Gastroesophageal sphincter (tissue), 4 donors: ENCODE measurements around the gene TMEM169. TPM values are rescaled to one million over a fixed set of nuclear protein-coding genes. Genes with fewer than 3 reads are reported as not detected.

ENCODE experiments used
- ATAC-seq: fragments of 150-250 bp; one replicate; pipeline ENCODE4 v1.9.1; 2016; ENCODE audit warnings: mild to moderate bottlenecking, moderate library complexity
- H3K27ac ChIP-seq, 4 donors: fragments of 200-600 bp; sonication (generic) in 3 of 4; 1 replicate in 3 of 4; 2 replicates in 1 of 4; pipeline ENCODE4 v1.5.1; 2016 to 2019
- H3K27me3 ChIP-seq: fragments of 200-600 bp; sonication (generic); one replicate; pipeline ENCODE4 v1.5.1; 2019
- H3K36me3 ChIP-seq, 2 donors: fragments of 200-600 bp; sonication (generic); one replicate each; pipeline ENCODE4 v1.5.1; 2019; ENCODE audit warnings: control low read depth in 1 of 2
- H3K4me1 ChIP-seq, 3 donors: fragments of 200-600 bp; sonication (generic); 1 replicate in 2 of 3; 2 replicates in 1 of 3; pipeline ENCODE4 v1.5.1; 2016 to 2019; ENCODE audit warnings: control low read depth in 2 of 3
- H3K4me3 ChIP-seq, 2 donors: fragments of 200-600 bp; sonication (generic); one replicate each; pipeline ENCODE4 v1.5.1; 2019; ENCODE audit warnings: mild to moderate bottlenecking in 1 of 2, moderate library complexity in 1 of 2
- H3K9me3 ChIP-seq, 3 donors: fragments of 200-600 bp; sonication (generic); one replicate each; pipeline ENCODE4 v1.5.1; 2017 to 2019; ENCODE audit warnings: control low read depth in 2 of 3
- CTCF ChIP-seq, 4 experiments: fragments of 200-600 bp in 2 of 4; fragments of 450-650 bp in 2 of 4; sonication (generic) in 1 of 4; IDR thresholded peaks; one replicate each; pipeline ENCODE4 v1.5.1; 2017 to 2019; ENCODE audit warnings: antibody characterized with exemption in 4 of 4, mild to moderate bottlenecking in 2 of 4, moderate library complexity in 2 of 4
- EP300 ChIP-seq: sonication (generic); formaldehyde crosslinking; IDR thresholded peaks from one replicate; pipeline ENCODE4 v1.6.1; 2017; ENCODE audit warnings: antibody characterized with exemption, mild to moderate bottlenecking
- POLR2A ChIP-seq, 2 donors: fragments of 450-650 bp; IDR thresholded peaks; one replicate each; pipeline ENCODE4 v1.6.1; 2017; ENCODE audit warnings: antibody characterized with exemption in 2 of 2, mild to moderate bottlenecking in 2 of 2, moderate library complexity in 1 of 2
- POLR2AphosphoS5 ChIP-seq: sonication (generic); formaldehyde crosslinking; IDR thresholded peaks from one replicate; pipeline ENCODE4 v1.6.1; 2017; ENCODE audit warnings: antibody characterized with exemption
- WGBS, 2 donors: methylation state at CpG; one replicate each; pipeline ENCODE4 v1.1.5; 2018; ENCODE audit warnings: low coverage in 1 of 2; 5-methylcytosine and 5-hydroxymethylcytosine counted together
- total RNA-seq, 4 donors: library from RNA; depleted of rRNA; stranded (reverse); fragments of >200 nt; gene quantifications; one replicate each; pipeline ENCODE4 v1.1.0, GENCODE V29; 2016

The TMEM169 gene
- total RNA-seq, 4 donors from 2014 or later, result 0.67 to 3.1 (median 0.78) TPM; not detected in 1

- H3K4me3 ChIP-seq, result no peak overlapping the region
- no peaks in the 10 kb centered on the region for H3K4me1 ChIP-seq
- H3K36me3 ChIP-seq, result peaks cover 0 to 43% of the 10 kb centered on the region in 2 donors
- TF ChIP-seq CTCF (IDR thresholded peaks at IDR 0.05) (no peak), POLR2A (IDR thresholded peaks at IDR 0.05) (no peak)
- H3K9me3 ChIP-seq, result no peaks in the 10 kb centered on the region
- no peak overlapping the region for H3K27ac ChIP-seq
- no peak for ATAC-seq
- WGBS, 2 donors, result 88 to 100% methylated on average over 2 of the region's 2 CpGs
- H3K27me3 ChIP-seq, result no peaks in the 10 kb centered on the region
Measured at GRCh38 chr2:216049452-216049851, 32.3 kb upstream of the TMEM169 start.

- Histone ChIP-seq H3K4me3 (no peak overlapping the region), H3K4me1 (no peaks in the 10 kb centered on the region), H3K36me3 (peaks cover 0 to 34% of the 10 kb centered on the region in 2 donors), H3K27me3 (no peaks in the 10 kb centered on the region), H3K27ac (no peak overlapping the region), H3K9me3 (no peaks in the 10 kb centered on the region)
- TF ChIP-seq POLR2A (IDR thresholded peaks at IDR 0.05), result no peak
- TF ChIP-seq CTCF (IDR thresholded peaks at IDR 0.05), result no peak
- no peak for TF ChIP-seq EP300
- no peak for TF ChIP-seq POLR2AphosphoS5
- WGBS, 2 donors, result 85 to 91% methylated on average over 3 of the region's 3 CpGs
- ATAC-seq, result no peak
Measured at GRCh38 chr2:216051350-216051749, 30.4 kb upstream of the TMEM169 start.

GRCh38 chr2:216052420-216052819 lies 29.3 kb upstream of the TMEM169 start:
- peaks cover 0 to 25% of the 10 kb centered on the region in 2 donors for H3K36me3 ChIP-seq
- 94 to 100% methylated on average over 2 of the region's 2 CpGs for WGBS, 2 donors

GRCh38 chr2:216055680-216056079 lies 26.0 kb upstream of the TMEM169 start:
- Histone ChIP-seq H3K36me3 (peaks cover 0 to 25% of the 10 kb centered on the region in 2 donors), H3K4me3 (no peak overlapping the region), H3K4me1 (no peaks in the 10 kb centered on the region), H3K9me3 (no peaks in the 10 kb centered on the region), H3K27me3 (no peaks in the 10 kb centered on the region), H3K27ac (no peak overlapping the region)
- no peak for TF ChIP-seq POLR2AphosphoS5
- TF ChIP-seq POLR2A (IDR thresholded peaks at IDR 0.05), result no peak
- no peak for TF ChIP-seq CTCF (IDR thresholded peaks at IDR 0.05)
- no peak for TF ChIP-seq EP300
- ATAC-seq, result no peak
- WGBS, 2 donors, result 88 to 93% methylated on average over 4 of the region's 4 CpGs

More at GRCh38 chr2:216052420-216052819, 29.3 kb upstream of the TMEM169 start:
- Histone ChIP-seq H3K27me3 (no peaks in the 10 kb centered on the region), H3K9me3 (no peaks in the 10 kb centered on the region), H3K4me3 (no peak overlapping the region), H3K27ac (no peak overlapping the region), H3K4me1 (no peaks in the 10 kb centered on the region)
- no peak for ATAC-seq
- TF ChIP-seq EP300 (no peak), POLR2AphosphoS5 (no peak), POLR2A (IDR thresholded peaks at IDR 0.05) (no peak), CTCF (IDR thresholded peaks at IDR 0.05) (no peak)

GRCh38 chr2:216056739-216057138 lies 25.0 kb upstream of the TMEM169 start:
- H3K27me3 ChIP-seq, result no peaks in the 10 kb centered on the region
- no peaks in the 10 kb centered on the region for H3K4me1 ChIP-seq
- no peak overlapping the region for H3K4me3 ChIP-seq
- no peak overlapping the region for H3K27ac ChIP-seq
- TF ChIP-seq POLR2AphosphoS5, result no peak
- no peak for TF ChIP-seq POLR2A (IDR thresholded peaks at IDR 0.05)
- TF ChIP-seq EP300, result no peak
- TF ChIP-seq CTCF (IDR thresholded peaks at IDR 0.05), result no peak
- no peak for ATAC-seq
- H3K36me3 ChIP-seq, result peaks cover 0 to 25% of the 10 kb centered on the region in 2 donors
- H3K9me3 ChIP-seq, result no peaks in the 10 kb centered on the region
- WGBS, 2 donors, result 62 to 84% methylated on average over 2 to 3 of the region's 3 CpGs
